DMS53 (cell line): ENCODE measurements around the gene IL1B.
"Not testable (repeated sequence)": the region's sequence is repeated elsewhere in the genome, so short reads cannot be mapped to it uniquely, and the experiment has no call there.

Source experiments
- DNase-seq: peaks from one replicate; lab custom pipeline; 2025; lab: John Stamatoyannopoulos, UW

Gene IL1B

GRCh38 chr2:112849956-112850355, 13.4 kb upstream of the IL1B start:
- DNase-seq, result no peak

GRCh38 chr2:112848833-112849232, 12.3 kb upstream of the IL1B start:
- no peak for DNase-seq

GRCh38 chr2:112846031-112846430, 9.5 kb upstream of the IL1B start:
- no peak for DNase-seq

GRCh38 chr2:112843836-112844235, 7.3 kb upstream of the IL1B start:
- DNase-seq, result no peak

- DNase-seq, result no peak
Observed at GRCh38 chr2:112843288-112843687, 6.7 kb upstream of the IL1B start.

- no peak for DNase-seq
Observed at GRCh38 chr2:112841295-112842044, 4.9 kb upstream of the IL1B start.

- DNase-seq, result no peak
Observed at GRCh38 chr2:112840068-112840445, 3.5 kb upstream of the IL1B start.

GRCh38 chr2:112839407-112840067, 3.0 kb upstream of the IL1B start:
- no peak for DNase-seq

GRCh38 chr2:112836163-112836560, 417 bp downstream of the IL1B start:
- DNase-seq, result no peak

GRCh38 chr2:112835536-112836162, 930 bp downstream of the IL1B start:
- DNase-seq, result no peak

- DNase-seq, result no peak
Observed at GRCh38 chr2:112835061-112835501, 1.5 kb downstream of the IL1B start.

GRCh38 chr2:112834396-112835037, 2.1 kb downstream of the IL1B start:
- DNase-seq, result peak; percentile 26

GRCh38 chr2:112833976-112834375, 2.6 kb downstream of the IL1B start:
- no peak for DNase-seq

- DNase-seq, result not testable (repeated sequence)
Observed at GRCh38 chr2:112833639-112833931, 3.0 kb downstream of the IL1B start.

- DNase-seq, result no peak
Observed at GRCh38 chr2:112832841-112833638, 3.5 kb downstream of the IL1B start.

GRCh38 chr2:112831946-112832840, 4.4 kb downstream of the IL1B start:
- DNase-seq, result no peak

- DNase-seq, result no peak
Observed at GRCh38 chr2:112831513-112831845, 5.1 kb downstream of the IL1B start.

GRCh38 chr2:112830682-112831512, 5.7 kb downstream of the IL1B start:
- no peak for DNase-seq

GRCh38 chr2:112829961-112830681, 6.5 kb downstream of the IL1B start:
- no peak for DNase-seq
